SKM-1 (cell line): ENCODE results near the gene WDR93.
A peak's percentile ranks its signal among the peaks of the same experiment; 100 is the strongest.

Source experiments
- DNase-seq: peaks from one replicate; lab custom pipeline; 2025; ENCODE audit not compliant: unreplicated experiment; lab: John Stamatoyannopoulos, UW

WDR93 gene

GRCh38 chr15:89747708-89748682 lies 57.4 kb downstream of the WDR93 start:
- DNase-seq = no peak

DNA sequence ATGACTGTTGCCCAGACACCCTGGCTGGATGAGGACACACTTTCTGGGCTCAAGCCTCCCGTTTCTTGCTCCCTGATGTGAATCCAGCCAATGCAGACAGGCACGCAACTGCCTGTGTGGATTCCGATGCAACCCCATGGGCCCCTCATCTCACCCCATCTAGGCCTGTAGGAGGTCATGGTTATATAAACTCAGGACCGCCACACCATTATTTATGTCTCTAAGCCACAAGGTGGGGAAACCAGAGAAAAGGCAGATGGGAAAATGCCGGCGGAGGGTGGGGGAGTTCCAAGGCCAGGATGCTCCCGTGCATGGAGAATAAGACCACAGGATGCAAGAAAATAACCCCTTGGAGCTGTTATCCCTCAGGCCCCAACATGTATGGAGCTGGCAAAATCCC lies 58.4 kb downstream of the WDR93 start:
- no peak for DNase-seq

DNA sequence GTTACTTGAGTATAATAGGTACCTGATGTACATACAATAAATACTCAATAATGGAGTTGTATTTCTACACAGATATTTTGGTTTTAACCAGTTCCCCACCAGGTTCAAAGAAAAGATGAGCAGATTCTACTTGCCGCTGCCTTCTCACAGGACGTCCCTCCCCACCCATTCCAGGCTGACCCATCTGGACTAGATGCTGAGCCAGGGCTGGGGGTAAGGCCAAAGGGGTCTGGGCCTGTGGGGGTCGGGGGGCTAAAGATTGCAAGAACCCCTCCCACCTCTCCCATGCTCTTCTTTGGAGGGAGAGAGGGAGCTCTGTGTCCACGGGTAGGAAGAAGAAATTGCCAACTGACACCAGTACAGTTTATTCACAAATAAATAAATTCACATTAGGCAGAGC lies 58.9 kb downstream of the WDR93 start:
- DNase-seq = no peak

DNA sequence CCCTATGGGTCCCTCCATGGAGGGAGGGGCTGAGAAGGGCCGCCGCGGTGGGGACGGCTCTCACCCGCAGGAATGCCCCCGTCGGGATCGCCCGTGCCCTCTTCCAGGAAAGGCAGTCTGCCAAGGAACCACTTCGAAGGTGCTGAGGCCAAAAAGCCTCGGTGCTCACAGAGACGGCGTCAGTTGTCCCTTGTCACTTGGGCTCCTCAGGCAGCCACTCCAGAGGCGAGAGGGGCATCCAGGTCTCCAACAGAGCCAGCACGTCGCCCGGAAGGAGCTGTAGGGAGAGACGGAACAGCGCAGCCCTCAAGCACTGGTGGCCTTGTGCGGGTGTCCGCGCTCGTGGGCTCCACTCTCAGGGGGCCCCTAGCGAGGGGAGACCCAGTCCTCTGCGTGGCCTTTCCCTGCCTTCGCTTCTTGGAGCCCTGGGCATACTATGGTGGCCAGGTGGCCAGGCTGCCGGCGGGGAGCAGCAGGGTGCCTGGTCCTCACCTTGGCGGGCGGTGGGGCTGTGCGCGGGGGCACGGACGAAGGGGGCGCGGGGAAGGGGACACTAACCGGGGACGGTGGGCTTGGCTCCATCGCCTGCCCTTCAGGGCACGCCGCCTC lies 59.4 kb downstream of the WDR93 start:
- no peak for DNase-seq

GRCh38 chr15:89750560-89751542 lies 60.2 kb downstream of the WDR93 start, which contains the start of gene MESP1:
Gene MESP1 (minus strand): TSS chr15:89751249. CDS start chr15:89751231, 18 bp downstream.
- DNase-seq = peak; percentile 85

GRCh38 chr15:89751748-89752147 lies 61.1 kb downstream of the WDR93 start:
- no peak for DNase-seq

DNA sequence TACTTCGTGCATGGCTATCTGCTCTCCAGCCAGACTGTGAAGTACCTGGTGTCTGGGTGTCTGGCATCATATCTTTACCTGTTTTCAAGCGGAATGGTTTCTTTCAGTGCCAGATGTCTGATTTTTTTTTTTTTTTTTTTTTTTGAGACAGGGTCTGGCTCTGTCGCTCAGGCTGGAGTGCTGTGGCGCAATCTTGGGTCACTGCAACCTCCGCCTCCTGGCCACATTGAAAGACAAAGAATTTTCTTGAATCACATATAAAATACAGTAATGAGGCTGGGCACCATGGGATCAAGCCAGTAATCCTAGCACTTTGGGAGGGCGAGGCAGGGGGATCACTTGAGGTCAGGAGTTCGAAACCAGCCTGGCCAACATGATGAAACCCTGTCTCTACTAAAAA lies 63.2 kb downstream of the WDR93 start:
- no peak for DNase-seq

GRCh38 chr15:89754361-89755154 lies 63.9 kb downstream of the WDR93 start:
- no peak for DNase-seq

DNA sequence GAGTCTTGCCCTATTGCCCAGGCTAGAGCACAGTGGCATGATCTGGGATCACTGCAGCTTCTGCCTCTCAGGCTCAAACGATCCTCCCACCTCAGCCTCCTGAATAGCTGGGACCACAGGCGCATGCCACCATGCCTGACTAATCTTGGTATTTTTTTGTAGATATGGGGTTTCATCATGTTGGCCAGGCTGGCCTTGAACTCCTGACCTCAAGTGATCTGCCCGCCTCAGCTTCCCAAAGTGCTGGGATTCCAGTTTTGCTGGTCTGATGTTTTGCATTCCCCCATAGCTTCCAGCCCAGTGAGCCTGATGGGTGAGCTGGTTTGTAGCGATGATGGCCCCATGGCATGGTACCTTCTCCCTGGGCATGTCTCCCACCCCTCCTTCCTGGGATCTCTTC lies 65.1 kb downstream of the WDR93 start:
- no peak for DNase-seq

DNA sequence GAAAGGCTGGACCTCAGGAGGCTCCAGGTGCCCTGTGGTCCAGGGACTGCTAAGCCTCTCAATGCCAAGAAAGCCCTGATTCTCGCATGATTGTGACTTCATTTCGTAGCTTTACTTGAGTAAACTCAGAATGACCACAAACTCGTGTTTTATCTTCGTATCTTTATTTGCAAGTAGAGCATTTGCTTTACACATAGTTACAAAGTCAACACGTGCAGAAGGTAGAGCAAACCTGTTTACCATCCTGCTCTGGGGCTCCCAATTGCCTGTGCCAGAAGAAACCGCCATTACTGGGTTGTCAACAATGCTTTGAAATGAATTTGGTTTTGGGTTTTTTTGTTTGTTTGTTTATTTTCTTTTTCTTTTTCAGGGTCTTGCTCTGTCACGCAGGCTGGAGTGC lies 66.3 kb downstream of the WDR93 start:
- DNase-seq = no peak

GRCh38 chr15:89758283-89758682 lies 67.7 kb downstream of the WDR93 start:
- DNase-seq = no peak

- no peak for DNase-seq
Measured at GRCh38 chr15:89758981-89759380, 68.4 kb downstream of the WDR93 start.

DNA sequence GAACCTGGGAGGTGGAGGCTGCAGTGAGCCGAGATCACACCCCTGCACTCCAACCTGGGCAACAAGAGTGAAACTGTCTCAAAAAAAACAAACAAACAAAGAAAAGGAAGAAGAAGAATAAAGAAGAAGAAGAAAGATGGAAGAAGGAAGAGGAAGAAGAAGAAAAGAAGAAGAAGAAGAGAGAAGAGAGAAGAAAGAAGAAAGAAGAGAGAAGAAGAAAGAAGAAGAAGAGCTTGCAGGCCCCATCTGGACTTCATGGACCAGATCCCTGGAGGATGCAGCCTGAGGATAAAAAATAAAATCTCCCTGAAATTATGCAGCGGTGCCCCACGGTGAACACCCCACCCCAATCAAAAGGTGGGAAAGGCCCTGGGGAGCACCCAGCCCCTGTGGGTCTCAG lies 69.2 kb downstream of the WDR93 start:
- no peak for DNase-seq

DNA sequence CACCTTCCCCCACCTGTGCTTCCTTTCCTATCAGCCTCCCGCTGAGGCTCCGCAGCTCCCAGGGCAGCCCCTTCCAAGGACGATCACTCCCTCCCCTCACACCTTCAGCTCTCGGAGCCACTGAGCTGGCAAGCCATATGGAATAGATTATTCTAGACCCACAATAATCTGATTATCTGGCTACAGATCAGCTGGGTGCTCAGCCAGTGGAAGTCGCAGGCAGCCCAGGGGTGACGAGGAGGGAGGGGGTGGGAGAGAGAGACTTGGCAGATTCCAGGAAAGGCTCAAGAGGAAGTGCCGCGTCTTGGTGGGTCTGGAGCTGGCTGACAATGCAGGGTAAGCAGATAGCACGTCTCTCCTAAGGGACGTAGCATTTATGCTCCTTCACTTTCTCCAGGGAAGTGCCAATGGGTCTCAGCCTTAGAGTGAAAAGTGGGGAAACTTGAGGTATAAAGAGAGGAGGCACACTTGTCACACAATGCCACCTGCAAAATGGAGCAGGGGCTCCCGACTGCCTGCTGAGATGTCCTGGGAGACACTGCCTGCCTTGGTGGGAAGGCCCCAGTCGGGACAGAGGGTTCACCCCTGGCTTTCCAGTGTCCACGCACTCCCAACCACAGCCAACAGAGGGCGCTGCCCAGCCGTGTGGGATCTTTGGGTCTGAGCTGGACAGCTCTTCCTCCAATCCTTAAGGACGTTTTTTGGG lies 69.8 kb downstream of the WDR93 start:
- peak; percentile 40 for DNase-seq

- no peak for DNase-seq
Measured at GRCh38 chr15:89761009-89761831, 70.6 kb downstream of the WDR93 start.

DNA sequence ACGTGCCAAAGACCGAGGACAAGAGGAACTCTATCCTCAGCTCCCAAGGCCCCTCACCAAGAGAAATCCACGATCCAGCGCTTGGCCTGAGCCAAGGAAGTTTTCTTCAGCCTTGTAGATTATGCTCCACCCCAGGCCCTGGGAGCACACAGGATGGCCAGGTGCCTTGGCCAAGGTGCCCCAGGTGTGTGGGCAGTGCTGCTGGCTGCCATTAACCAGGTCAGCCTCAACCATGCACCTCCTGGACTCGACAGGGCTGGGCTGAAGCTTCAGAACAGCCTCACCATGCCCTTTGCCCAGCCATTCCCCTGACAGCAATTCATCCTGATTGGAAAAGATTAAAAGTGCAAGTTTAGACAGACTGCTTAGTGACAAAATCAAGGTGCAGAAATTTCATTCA lies 71.3 kb downstream of the WDR93 start:
- DNase-seq = no peak

- DNase-seq = no peak
Measured at GRCh38 chr15:89765694-89766093, 75.1 kb downstream of the WDR93 start.

DNA sequence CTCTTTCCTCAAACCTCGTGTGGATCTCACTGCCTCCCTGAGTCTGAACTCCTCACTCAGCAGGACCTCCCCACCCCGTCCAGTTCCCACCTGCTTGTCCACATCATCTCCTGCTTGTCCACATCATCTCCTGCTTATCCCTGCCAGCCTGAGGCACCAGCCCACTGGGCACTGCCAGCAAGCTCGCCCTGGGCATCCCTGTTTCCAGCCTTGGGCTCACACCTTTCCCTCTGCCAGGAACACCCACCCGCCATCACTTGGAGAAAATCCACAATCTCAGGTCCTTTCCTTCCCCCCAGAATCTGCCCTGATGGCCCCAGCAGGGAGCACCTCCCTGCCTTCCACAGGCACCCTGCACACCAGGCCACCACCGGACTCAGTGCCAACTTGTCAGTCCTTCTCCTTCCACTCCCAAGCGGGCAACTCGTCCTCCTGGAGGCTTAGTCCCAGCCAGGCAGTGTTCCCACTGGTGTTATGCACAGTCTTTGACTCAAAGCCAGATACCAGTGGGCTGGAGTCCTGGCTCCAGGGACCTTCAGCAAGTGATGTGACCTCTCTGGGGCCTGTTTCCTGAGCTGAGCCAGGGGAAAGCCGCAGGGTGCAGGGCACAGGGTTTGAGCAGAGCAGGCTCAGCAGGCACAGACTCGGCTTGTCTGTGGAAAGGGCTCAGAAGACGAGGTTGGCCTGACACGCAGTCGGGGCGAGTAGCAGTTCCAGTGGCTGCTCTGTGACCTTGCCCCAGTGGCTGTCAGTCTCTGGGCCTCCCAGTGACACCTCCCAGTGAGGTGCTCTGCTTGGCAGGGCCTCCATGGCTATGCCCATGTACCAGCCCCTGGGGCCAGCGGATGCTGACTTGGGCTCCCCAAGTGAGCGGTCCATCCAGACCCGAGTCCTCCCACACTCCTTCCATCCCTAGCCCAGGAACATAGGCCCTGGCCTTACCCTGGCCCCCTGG lies 76.0 kb downstream of the WDR93 start:
- no peak for DNase-seq
